ENCODE measurements around the gene RGMB.

DNA sequence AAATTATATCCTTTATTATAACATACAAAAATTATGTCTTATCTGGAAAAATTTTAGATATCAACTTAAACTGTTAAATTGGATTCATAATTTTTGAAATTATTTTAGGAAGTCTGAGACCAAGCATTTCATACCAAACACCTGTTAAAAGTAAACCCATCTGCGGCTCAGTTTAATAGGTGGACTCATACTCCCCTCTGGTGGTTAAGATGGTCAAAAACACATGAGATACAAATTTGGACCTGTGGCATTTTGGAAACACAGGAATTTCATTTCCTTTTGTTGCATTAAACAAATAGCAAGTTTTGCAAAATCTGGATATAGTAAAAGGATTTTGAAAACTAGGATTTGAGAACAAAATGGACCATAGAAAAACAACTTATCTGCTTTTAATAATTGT, 53.7 kb downstream of the RGMB start:
- TF ChIP-seq CTCF (conservative IDR thresholded peaks at IDR 0.05 in 1 of 2, IDR thresholded peaks at IDR 0.05 in 1 of 2; ENCODE audit: low read depth in 1 of 2, low read length in 2 of 2) (peak; percentile 47 to 48), EZH2 (IDR thresholded peaks at IDR 0.05; ENCODE audit: low read length, missing control alignments) (no peak)

Measured in fibroblast of lung (primary cell).